Caco-2 (cell line): ENCODE measurements around the gene UBAP2. TPM values are rescaled to one million over a fixed set of nuclear protein-coding genes. Genes with fewer than 3 reads are reported as not detected.
A peak's percentile ranks its signal among the peaks of the same experiment; 100 is the strongest.

Source experiments
- BruUV-seq: library from RNA; stranded (reverse); fragments of 400-500 nt; replicated peaks from 2 replicates; lab custom pipeline; 2021; lab: Mats Ljungman, UMichigan
- CTCF ChIA-PET: fragments of 300-600 bp; sonication (Branson Sonifier 250); formaldehyde crosslinking; loops from one replicate; lab custom pipeline; 2022; ENCODE audit warnings: antibody characterized with exemption; lab: Charles Lee
- POLR2A ChIA-PET: fragments of 300-600 bp; sonication (Branson Sonifier 250); formaldehyde crosslinking; loops from one replicate; lab custom pipeline; 2022; ENCODE audit warnings: antibody characterized with exemption; lab: Charles Lee
- DNase-seq, 2 experiments: peaks; one replicate each; pipeline versions ENCODE4 v3.0.0 to v3.0.0-alpha.2; 2020 to 2022
- H3K27me3 ChIP-seq: replicated peaks from 2 replicates; pipeline ENCODE4 v1.6.0; 2011; ENCODE audit warnings: low read length; ENCODE audit not compliant: control insufficient read depth, insufficient read depth
- H3K36me3 ChIP-seq: 2 replicates; pipeline ENCODE4 v1.5.1; 2011; ENCODE audit warnings: low read length; ENCODE audit not compliant: control insufficient read depth, insufficient read depth
- H3K4me1 ChIP-seq: fragments of 250-450 bp; sonication (Bioruptor Pico); 2 replicates; pipeline ENCODE4 v1.5.1; 2020; ENCODE audit warnings: mild to moderate bottlenecking
- H3K4me3 ChIP-seq: 2 replicates; pipeline ENCODE4 v1.5.1; 2011; ENCODE audit warnings: low read depth, mild to moderate bottlenecking, control low read depth, low read length
- H3K9me3 ChIP-seq: fragments of 250-450 bp; sonication (Bioruptor Pico); 2 replicates; pipeline ENCODE4 v1.5.1; 2020; ENCODE audit warnings: mild to moderate bottlenecking, moderate library complexity
- H3K27ac Mint-ChIP-seq: one replicate; pipeline ENCODE4 v1.8.0; 2022; ENCODE audit warnings: mixed read lengths; ENCODE audit not compliant: unreplicated experiment
- H3K27me3 Mint-ChIP-seq: one replicate; pipeline ENCODE4 v1.8.0; 2022; ENCODE audit warnings: mixed read lengths; ENCODE audit not compliant: insufficient read depth, unreplicated experiment
- H3K36me3 Mint-ChIP-seq: one replicate; pipeline ENCODE4 v1.8.0; 2022; ENCODE audit warnings: mild to moderate bottlenecking, mixed read lengths; ENCODE audit not compliant: insufficient read depth, unreplicated experiment
- H3K4me1 Mint-ChIP-seq: one replicate; pipeline ENCODE4 v1.8.0; 2022; ENCODE audit warnings: low read depth, mixed read lengths; ENCODE audit not compliant: unreplicated experiment
- H3K4me3 Mint-ChIP-seq: one replicate; pipeline ENCODE4 v1.8.0; 2022; ENCODE audit warnings: mild to moderate bottlenecking, moderate library complexity, mixed read lengths; ENCODE audit not compliant: unreplicated experiment
- H3K9me3 Mint-ChIP-seq: one replicate; pipeline ENCODE4 v1.8.0; 2022; ENCODE audit warnings: mixed read lengths; ENCODE audit not compliant: unreplicated experiment
- CTCF ChIP-seq, 2 experiments: fragments of 200-600 bp in 1 of 2; IDR thresholded peaks; 1 replicate in 1 of 2; 2 replicates in 1 of 2; pipeline versions ENCODE4 v1.5.1 to v1.8.0; 2011 to 2022; ENCODE audit warnings: antibody characterized with exemption in 1 of 2, control low read depth in 1 of 2, inconsistent platforms in 1 of 2, low read depth in 1 of 2, low read length in 1 of 2, mild to moderate bottlenecking in 1 of 2, moderate library complexity in 1 of 2; ENCODE audit not compliant: insufficient read depth in 1 of 2, severe bottlenecking in 1 of 2, unreplicated experiment in 1 of 2
- intact Hi-C: fragments of 100-400 bp; cut with micrococcal nuclease; formaldehyde crosslinking; loops from one replicate; pipeline ENCODE4 v1.10.0; 2022; ENCODE audit not compliant: unreplicated experiment
- total RNA-seq: library from RNA; stranded (reverse); gene quantifications from 2 replicates; pipeline ENCODE4 v1.2.3, GENCODE V29; 2022

Gene UBAP2
- total RNA-seq, 1 experiment from 2014 or later, result 87.5 TPM

- no peaks in the 10 kb centered on the region for H3K36me3 ChIP-seq
- no peak for DNase-seq
- H3K27me3 Mint-ChIP-seq, result no peaks in the 10 kb centered on the region
- no peak overlapping the region for H3K27ac Mint-ChIP-seq
- H3K4me1 Mint-ChIP-seq, result peaks cover 7% of the 10 kb centered on the region
- H3K4me3 Mint-ChIP-seq, result no peak overlapping the region
- intact Hi-C loops, result no loop called here
- no peak for TF ChIP-seq CTCF (IDR thresholded peaks at IDR 0.05; ENCODE audit: insufficient read depth in 1 of 2, low read depth in 1 of 2, low read length in 1 of 2, severe bottlenecking in 1 of 2, unreplicated experiment in 1 of 2)
- H3K36me3 Mint-ChIP-seq, result peaks cover 70% of the 10 kb centered on the region
- H3K4me3 ChIP-seq, result no peak overlapping the region
- H3K27me3 ChIP-seq, result no peaks in the 10 kb centered on the region
- CTCF ChIA-PET, result no interaction called here
- H3K9me3 ChIP-seq, result no peaks in the 10 kb centered on the region
- no peaks in the 10 kb centered on the region for H3K9me3 Mint-ChIP-seq
- peaks cover 4% of the 10 kb centered on the region; the same call in 1 of the 2 replicates for H3K4me1 ChIP-seq
- no TSS peak for BruUV-seq
- POLR2A ChIA-PET, result no interaction called here
Measured at GRCh38 chr9:34016149-34016548, 32.5 kb downstream of the UBAP2 start.

DNA sequence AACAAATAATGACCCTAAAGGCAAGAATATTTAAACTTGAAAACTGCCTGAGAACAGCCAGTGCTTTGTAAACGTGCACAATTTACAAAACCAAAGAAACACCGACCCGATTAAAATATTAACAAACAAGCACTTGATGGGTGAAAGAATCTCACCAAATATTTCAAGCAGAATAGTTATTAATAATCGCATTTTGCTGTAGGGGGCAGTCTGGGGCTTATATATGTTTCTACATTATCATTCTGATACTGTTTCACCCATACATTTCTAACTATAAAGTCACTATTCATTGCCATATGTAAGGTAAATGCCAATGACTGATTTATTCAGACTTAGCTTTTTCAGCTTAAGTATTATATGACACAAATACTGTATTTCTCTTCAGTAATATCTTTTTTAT is 37.7 kb downstream of the UBAP2 start:
- no peak overlapping the region for H3K4me3 ChIP-seq
- CTCF ChIA-PET, result interaction anchor here (1.9 kb wide), 1 partner anchor 62 kb away, joined by 8 read pairs; no protein-coding TSS in a partner anchor
- Mint-ChIP-seq H3K4me3 (no peak overlapping the region), H3K4me1 (no peaks in the 10 kb centered on the region), H3K27ac (no peak overlapping the region), H3K9me3 (no peaks in the 10 kb centered on the region), H3K36me3 (peaks cover 91% of the 10 kb centered on the region), H3K27me3 (no peaks in the 10 kb centered on the region)
- no peaks in the 10 kb centered on the region; the same call in 1 of the 2 replicates for H3K36me3 ChIP-seq
- no peaks in the 10 kb centered on the region for H3K27me3 ChIP-seq
- no peak for TF ChIP-seq CTCF (IDR thresholded peaks at IDR 0.05; ENCODE audit: insufficient read depth in 1 of 2, low read depth in 1 of 2, low read length in 1 of 2, severe bottlenecking in 1 of 2, unreplicated experiment in 1 of 2)
- intact Hi-C loops, result loop anchor here (1.0 kb wide), 1 partner anchor 63 kb away; no protein-coding TSS in a partner anchor
- POLR2A ChIA-PET, result no interaction called here
- H3K4me1 ChIP-seq, result peaks cover 6% of the 10 kb centered on the region; the same call in 1 of the 2 replicates
- BruUV-seq, result no TSS peak
- H3K9me3 ChIP-seq, result no peaks in the 10 kb centered on the region
- peak in 1 of 2 experiments; percentile 33 for DNase-seq

GRCh38 chr9:34001951-34002350 is 46.7 kb downstream of the UBAP2 start:
- H3K36me3 ChIP-seq, result peaks cover 2% of the 10 kb centered on the region; the same call in 1 of the 2 replicates
- no peak for DNase-seq
- H3K27me3 ChIP-seq, result no peaks in the 10 kb centered on the region
- ChIA-PET POLR2A (interaction anchor here (0.7 kb wide), 1 partner anchor 71 kb away, joined by 12 read pairs; no protein-coding TSS in a partner anchor), CTCF (interaction anchor here (2.0 kb wide), 1 partner anchor 72 kb away, joined by 10 read pairs; no protein-coding TSS in a partner anchor)
- H3K27ac Mint-ChIP-seq, result no peak overlapping the region
- H3K4me3 ChIP-seq, result no peak overlapping the region
- H3K9me3 ChIP-seq, result no peaks in the 10 kb centered on the region
- intact Hi-C loops, result no loop called here
- no TSS peak for BruUV-seq
- no peak overlapping the region for H3K4me3 Mint-ChIP-seq
- peaks cover 71% of the 10 kb centered on the region for H3K36me3 Mint-ChIP-seq
- H3K4me1 ChIP-seq, result no peaks in the 10 kb centered on the region
- H3K9me3 Mint-ChIP-seq, result no peaks in the 10 kb centered on the region
- TF ChIP-seq CTCF (IDR thresholded peaks at IDR 0.05; ENCODE audit: insufficient read depth in 1 of 2, low read depth in 1 of 2, low read length in 1 of 2, severe bottlenecking in 1 of 2, unreplicated experiment in 1 of 2), result no peak
- H3K4me1 Mint-ChIP-seq, result no peaks in the 10 kb centered on the region
- H3K27me3 Mint-ChIP-seq, result no peaks in the 10 kb centered on the region
